Iris pigment epithelial cell (primary cell): ENCODE measurements around the gene PDE4B.
A peak's percentile ranks its signal among the peaks of the same experiment; 100 is the strongest.
"Not testable (repeated sequence)": the region's sequence is repeated elsewhere in the genome, so short reads cannot be mapped to it uniquely, and the experiment has no call there.

Experiments
- DNase-seq: peaks from one replicate; pipeline ENCODE4 v3.0.0-alpha.2; 2011; ENCODE audit warnings: low read depth

PDE4B gene

GRCh38 chr1:65814752-65815151 is 22.1 kb downstream of the PDE4B start:
- no peak for DNase-seq

- DNase-seq: no peak
Observed at GRCh38 chr1:65817891-65818290, 25.2 kb downstream of the PDE4B start.

- DNase-seq: no peak
Observed at GRCh38 chr1:65818966-65819365, 26.3 kb downstream of the PDE4B start.

GRCh38 chr1:65820983-65821382 is 28.3 kb downstream of the PDE4B start:
- DNase-seq: peak; percentile 95

- DNase-seq: no peak
Observed at GRCh38 chr1:65821386-65821785, 28.7 kb downstream of the PDE4B start.

GRCh38 chr1:65824103-65824502 is 31.4 kb downstream of the PDE4B start:
- DNase-seq: no peak

- peak; percentile 68 for DNase-seq
Observed at GRCh38 chr1:65825741-65826140, 33.0 kb downstream of the PDE4B start.

GRCh38 chr1:65826782-65827181 is 34.1 kb downstream of the PDE4B start:
- DNase-seq: no peak

GRCh38 chr1:65827346-65827745 is 34.7 kb downstream of the PDE4B start:
- no peak for DNase-seq

- DNase-seq: no peak
Observed at GRCh38 chr1:65830306-65830705, 37.6 kb downstream of the PDE4B start.

GRCh38 chr1:65832296-65832695 is 39.6 kb downstream of the PDE4B start:
- DNase-seq: no peak

- no peak for DNase-seq
Observed at GRCh38 chr1:65836686-65837085, 44.0 kb downstream of the PDE4B start.

GRCh38 chr1:65840683-65841082 is 48.0 kb downstream of the PDE4B start:
- DNase-seq: no peak

GRCh38 chr1:65844296-65844695 is 51.6 kb downstream of the PDE4B start:
- DNase-seq: no peak

- no peak for DNase-seq
Observed at GRCh38 chr1:65844821-65845534, 52.3 kb downstream of the PDE4B start.

- no peak for DNase-seq
Observed at GRCh38 chr1:65845535-65846060, 52.9 kb downstream of the PDE4B start.

GRCh38 chr1:65846866-65847265 is 54.2 kb downstream of the PDE4B start:
- DNase-seq: no peak

GRCh38 chr1:65850281-65850680 is 57.6 kb downstream of the PDE4B start:
- no peak for DNase-seq

GRCh38 chr1:65856591-65856990 is 63.9 kb downstream of the PDE4B start:
- peak; percentile 44 for DNase-seq

GRCh38 chr1:65866439-65866838 is 73.7 kb downstream of the PDE4B start:
- DNase-seq: no peak

- DNase-seq: no peak
Observed at GRCh38 chr1:65872301-65872700, 79.6 kb downstream of the PDE4B start.

GRCh38 chr1:65878342-65878741 is 85.6 kb downstream of the PDE4B start:
- not testable (repeated sequence) for DNase-seq

GRCh38 chr1:65880611-65881010 is 87.9 kb downstream of the PDE4B start:
- DNase-seq: no peak

GRCh38 chr1:65881067-65881594 is 88.4 kb downstream of the PDE4B start:
- DNase-seq: peak; percentile 13
